ENCODE measurements around the gene MED29. TPM values are rescaled to one million over a fixed set of nuclear protein-coding genes. Genes with fewer than 3 reads are reported as not detected.

Gene MED29
- total and polyA plus RNA-seq, 10 of the 15 experiments (the other 5 are each of a cell fraction or from before 2014, with no cell fraction given) = 3.2 to 36.6 (median 22.8) TPM

- TF ChIP-seq HCFC1 (IDR thresholded peaks at IDR 0.05; ENCODE audit: low read length) (peak; percentile 23; the same call in 1 of the 2 replicates), MXI1 (IDR thresholded peaks at IDR 0.05; ENCODE audit: low read depth, low read length) (no peak), GATAD2B (conservative IDR thresholded peaks at IDR 0.05; ENCODE audit: low read depth) (peak; percentile 49; the same call in 1 of the 2 replicates), IKZF2 (IDR thresholded peaks at IDR 0.05) (peak; percentile 59 to 71), PKNOX1 (IDR thresholded peaks at IDR 0.05) (0 out of 2 replicates have a peak, but pooled peaks have one; percentile 7), YY1 (IDR thresholded peaks at IDR 0.05; ENCODE audit: low read depth, low read length) (peak; percentile 83), NR2F1 (conservative IDR thresholded peaks at IDR 0.05) (peak; percentile 65), ZNF207 (IDR thresholded peaks at IDR 0.05; ENCODE audit: borderline replicate concordance) (peak; percentile 87; the same call in 1 of the 2 replicates)
- TF ChIP-seq, protein P1, sequence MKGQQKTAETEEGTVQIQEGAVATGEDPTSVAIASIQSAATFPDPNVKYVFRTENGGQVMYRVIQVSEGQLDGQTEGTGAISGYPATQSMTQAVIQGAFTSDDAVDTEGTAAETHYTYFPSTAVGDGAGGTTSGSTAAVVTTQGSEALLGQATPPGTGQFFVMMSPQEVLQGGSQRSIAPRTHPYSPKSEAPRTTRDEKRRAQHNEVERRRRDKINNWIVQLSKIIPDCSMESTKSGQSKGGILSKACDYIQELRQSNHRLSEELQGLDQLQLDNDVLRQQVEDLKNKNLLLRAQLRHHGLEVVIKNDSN (IDR thresholded peaks at IDR 0.05; ENCODE audit: borderline replicate concordance, extremely low read length, insufficient read depth, low read depth, low read length) = no peak
These were observed 6.5 kb downstream of the MED29 start (continued) for GRCh38 chr19:39397360-39398296.

Measured in GM12878 (cell line).